Ectodermal cell (in vitro differentiated cells): ENCODE results near the gene NR0B1.

Source experiments
- H3K27ac ChIP-seq: 2 replicates; pipeline ENCODE4 v1.7.0; 2013; ENCODE audit warnings: mild to moderate bottlenecking, low read depth, low read length; ENCODE audit not compliant: insufficient read depth, poor library complexity, severe bottlenecking
- H3K27me3 ChIP-seq: 2 replicates; pipeline ENCODE4 v1.7.0; 2013; ENCODE audit warnings: mild to moderate bottlenecking, low read length; ENCODE audit not compliant: insufficient read depth, control insufficient read depth, poor library complexity, severe bottlenecking
- H3K36me3 ChIP-seq: one replicate; pipeline ENCODE4 v1.7.0; 2013; ENCODE audit warnings: low read length; ENCODE audit not compliant: control insufficient read depth, insufficient read depth
- H3K4me1 ChIP-seq: one replicate; pipeline ENCODE4 v1.7.0; 2013; ENCODE audit warnings: low read length; ENCODE audit not compliant: control insufficient read depth, insufficient read depth
- H3K4me3 ChIP-seq: 2 replicates; pipeline ENCODE4 v1.7.0; 2013; ENCODE audit warnings: low read depth, low read length, control low read depth; ENCODE audit not compliant: insufficient read depth
- H3K9me3 ChIP-seq: 2 replicates; pipeline ENCODE4 v1.7.0; 2013; ENCODE audit warnings: mild to moderate bottlenecking, low read length, moderate library complexity; ENCODE audit not compliant: control insufficient read depth
- WGBS, 2 experiments: methylation state at CpG; one replicate each; pipeline ENCODE4 v1.1.7; 2013; ENCODE audit warnings: missing lambda C conversion rate in 2 of 2; 5-methylcytosine and 5-hydroxymethylcytosine counted together

The NR0B1 gene

DNA sequence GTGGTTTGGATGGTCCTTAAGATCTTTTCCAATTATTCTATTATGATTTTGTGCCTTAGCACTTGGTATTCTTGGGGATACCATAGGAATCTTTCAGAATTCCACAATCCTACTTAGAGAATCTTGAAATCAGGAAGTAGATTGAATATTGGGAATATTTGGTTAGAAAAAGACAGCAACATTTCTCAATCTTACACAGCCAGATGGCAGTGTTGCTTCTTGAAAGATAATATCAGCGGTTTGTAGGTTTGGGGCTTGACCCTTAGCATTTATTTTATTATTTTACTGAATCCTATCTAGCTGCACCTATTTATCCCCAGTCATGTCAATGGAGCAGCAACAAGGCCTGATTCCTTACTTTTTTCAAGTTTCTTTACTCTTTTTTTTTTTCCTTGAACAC lies 33.7 kb downstream of the NR0B1 start:
- H3K36me3 ChIP-seq = no peaks in the 10 kb centered on the region
- no peak overlapping the region for H3K27ac ChIP-seq
- no peak overlapping the region for H3K4me3 ChIP-seq
- H3K27me3 ChIP-seq = no peaks in the 10 kb centered on the region
- no peaks in the 10 kb centered on the region for H3K4me1 ChIP-seq
- 60 to 75% methylated on average over 1 of the region's 1 CpG for WGBS, 2 experiments
- no peaks in the 10 kb centered on the region for H3K9me3 ChIP-seq

DNA sequence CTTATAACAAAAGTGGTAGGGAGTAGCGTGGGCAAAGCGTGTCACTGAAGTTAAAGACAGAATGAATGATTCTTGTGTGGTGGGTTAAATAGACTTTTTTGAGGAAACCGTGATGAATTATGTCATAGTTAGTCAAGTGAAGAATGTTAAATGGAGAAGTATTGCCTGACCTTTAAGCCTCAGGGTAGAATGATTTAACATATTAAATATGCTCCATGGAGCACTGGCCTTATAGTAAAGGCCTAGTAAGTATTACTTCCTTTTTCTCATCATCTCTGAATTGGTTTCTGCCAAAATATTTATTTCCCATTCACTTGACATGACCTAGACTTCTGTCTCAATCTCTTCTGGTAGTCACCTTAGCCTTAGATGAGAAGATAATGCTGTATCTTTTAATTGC lies 38.6 kb downstream of the NR0B1 start:
- Histone ChIP-seq H3K4me1 (no peaks in the 10 kb centered on the region), H3K4me3 (no peak overlapping the region), H3K36me3 (no peaks in the 10 kb centered on the region), H3K27me3 (no peaks in the 10 kb centered on the region), H3K9me3 (no peaks in the 10 kb centered on the region), H3K27ac (no peak overlapping the region)
- WGBS, 2 experiments = 90 to 98% methylated on average over 3 of the region's 3 CpGs

DNA sequence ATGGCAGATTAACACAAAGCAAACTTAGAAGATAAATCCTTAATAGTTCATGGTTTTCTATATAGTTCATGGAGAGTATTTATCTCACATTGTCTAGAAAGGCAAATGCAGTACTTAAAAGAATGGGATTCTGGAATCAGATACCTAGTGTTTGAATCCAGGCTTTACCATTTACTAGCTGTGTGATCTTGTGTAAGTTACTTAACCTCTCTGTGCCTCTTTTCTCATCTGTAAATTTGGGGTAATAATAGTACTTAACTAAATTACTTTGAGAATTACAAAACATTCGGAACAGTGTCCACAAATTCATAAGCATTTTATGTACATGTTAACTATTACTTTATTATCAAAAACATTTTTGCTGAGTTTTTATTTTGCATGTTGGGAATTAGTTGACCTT lies 46.4 kb downstream of the NR0B1 start:
- Histone ChIP-seq H3K27me3 (no peaks in the 10 kb centered on the region), H3K4me1 (no peaks in the 10 kb centered on the region), H3K4me3 (no peak overlapping the region), H3K36me3 (no peaks in the 10 kb centered on the region), H3K27ac (no peak overlapping the region), H3K9me3 (no peaks in the 10 kb centered on the region)
- WGBS, 2 experiments = no CpG with 5 or more reads among the region's 1 CpG

- Histone ChIP-seq H3K4me3 (no peak overlapping the region), H3K27ac (no peak overlapping the region), H3K36me3 (no peaks in the 10 kb centered on the region), H3K9me3 (no peaks in the 10 kb centered on the region), H3K4me1 (no peaks in the 10 kb centered on the region), H3K27me3 (no peaks in the 10 kb centered on the region)
Measured at GRCh38 chrX:30261012-30261411, 48.2 kb downstream of the NR0B1 start.

DNA sequence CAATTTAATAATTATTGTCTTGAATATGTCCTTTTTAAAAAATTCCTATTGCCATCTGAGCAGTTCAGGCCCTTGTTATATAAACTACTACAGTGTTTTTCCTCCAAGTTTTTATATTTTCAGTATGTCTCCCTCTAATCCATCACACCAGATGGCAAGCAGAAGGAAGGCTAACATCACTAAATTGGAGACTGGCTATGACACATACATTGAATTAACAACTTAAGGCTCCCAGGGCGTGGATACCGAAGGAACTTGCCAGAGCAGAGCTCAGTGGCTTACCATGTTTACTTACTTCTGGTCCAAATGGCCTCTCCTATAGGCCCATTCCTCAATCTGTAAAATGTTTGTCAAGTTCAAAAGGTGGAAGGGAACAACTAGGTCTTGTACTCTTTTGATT lies 49.3 kb downstream of the NR0B1 start:
- H3K27me3 ChIP-seq = no peaks in the 10 kb centered on the region
- WGBS, 2 experiments = 98 to 100% methylated on average over 2 of the region's 2 CpGs
- H3K4me3 ChIP-seq = no peak overlapping the region

More for the DNA sequence above, 49.3 kb downstream of the NR0B1 start:
- Histone ChIP-seq H3K4me1 (no peaks in the 10 kb centered on the region), H3K36me3 (no peaks in the 10 kb centered on the region), H3K27ac (no peak overlapping the region), H3K9me3 (no peaks in the 10 kb centered on the region)
